T-cell (primary cell): ENCODE measurements around the gene TBC1D3C. TPM values are rescaled to one million over a fixed set of nuclear protein-coding genes. Genes with fewer than 3 reads are reported as not detected.
"Not testable (repeated sequence)": the region's sequence is repeated elsewhere in the genome, so short reads cannot be mapped to it uniquely, and the experiment has no call there.

Source experiments
- ATAC-seq, 4 experiments: fragments of 200-7000 bp in 3 of 4; fragments of 150-1000 bp in 1 of 4; cut with Tn5 transposase; replicated peaks in 1 of 4; 1 replicate in 3 of 4; 2 replicates in 1 of 4; pipeline ENCODE4 v1.10.0; 2021; ENCODE audit warnings: moderate library complexity in 3 of 4, mild to moderate bottlenecking in 2 of 4, moderate number of reproducible peaks in 1 of 4
- CTCF ChIA-PET, 2 donors: fragments of 300-600 bp; sonication (Branson Sonifier 250); formaldehyde crosslinking; loops; one replicate each; lab custom pipeline; 2022; ENCODE audit warnings: antibody characterized with exemption in 2 of 2; lab: Charles Lee
- POLR2A ChIA-PET, 2 donors: fragments of 300-600 bp; sonication (Branson Sonifier 250); formaldehyde crosslinking; loops; one replicate each; lab custom pipeline; 2022; ENCODE audit warnings: antibody characterized with exemption in 2 of 2; lab: Charles Lee
- DNase-seq, 35 experiments: peaks; one replicate each; pipeline versions ENCODE4 v3.0.0 to v3.0.0-alpha.2; 2013 to 2023
- H3K27ac ChIP-seq: one replicate; pipeline ENCODE4 v1.5.1; 2013; ENCODE audit warnings: low read length
- H3K27me3 ChIP-seq, 2 experiments: replicated peaks in 1 of 2; 1 replicate in 1 of 2; 2 replicates in 1 of 2; pipeline versions ENCODE4 v1.6.1 to v1.7.0; 2013; ENCODE audit warnings: low read length in 1 of 2, mixed read lengths in 1 of 2; ENCODE audit not compliant: control insufficient read depth in 2 of 2, insufficient read depth in 2 of 2; ENCODE audit errors: extremely low read depth in 1 of 2
- H3K36me3 ChIP-seq, 2 donors: 1 replicate in 1 of 2; 2 replicates in 1 of 2; pipeline versions ENCODE4 v1.6.1 to v1.7.0; 2013; ENCODE audit warnings: low read length in 1 of 2; ENCODE audit not compliant: control insufficient read depth in 2 of 2, insufficient read depth in 1 of 2; ENCODE audit errors: extremely low read depth in 1 of 2
- H3K4me1 ChIP-seq, 2 experiments: 1 replicate in 1 of 2; 2 replicates in 1 of 2; pipeline versions ENCODE4 v1.6.1 to v1.7.0; 2013; ENCODE audit warnings: low read length in 2 of 2, mixed read lengths in 1 of 2; ENCODE audit not compliant: insufficient read depth in 2 of 2, control insufficient read depth in 1 of 2; ENCODE audit errors: extremely low read depth in 1 of 2
- H3K4me3 ChIP-seq, 2 donors: 1 replicate in 1 of 2; 2 replicates in 1 of 2; pipeline versions ENCODE4 v1.5.1 to v1.7.0; 2013; ENCODE audit warnings: mild to moderate bottlenecking in 2 of 2, low read length in 1 of 2, moderate library complexity in 1 of 2; ENCODE audit not compliant: control insufficient read depth in 1 of 2; ENCODE audit errors: extremely low read depth in 1 of 2
- H3K9me3 ChIP-seq: 2 replicates; pipeline ENCODE4 v1.7.0; 2013
- H3K27ac Mint-ChIP-seq, 2 donors: one replicate each; pipeline ENCODE4 v1.8.0; 2020 to 2021; ENCODE audit warnings: mild to moderate bottlenecking in 2 of 2, mixed read lengths in 2 of 2
- H3K27me3 Mint-ChIP-seq, 2 donors: one replicate each; pipeline ENCODE4 v1.8.0; 2021 to 2022; ENCODE audit warnings: mixed read lengths in 2 of 2
- H3K36me3 Mint-ChIP-seq: one replicate; pipeline ENCODE4 v1.8.0; 2021; ENCODE audit warnings: mixed read lengths
- H3K4me1 Mint-ChIP-seq, 3 donors: one replicate each; pipeline ENCODE4 v1.8.0; 2020 to 2022; ENCODE audit warnings: mixed read lengths in 3 of 3, mild to moderate bottlenecking in 1 of 3
- H3K4me3 Mint-ChIP-seq, 3 donors: one replicate each; pipeline ENCODE4 v1.8.0; 2020 to 2022; ENCODE audit warnings: mild to moderate bottlenecking in 3 of 3, mixed read lengths in 3 of 3, moderate library complexity in 3 of 3
- H3K9me3 Mint-ChIP-seq, 3 donors: one replicate each; pipeline ENCODE4 v1.8.0; 2020 to 2022; ENCODE audit warnings: mixed read lengths in 3 of 3
- WGBS: methylation state at CpG from one replicate; pipeline ENCODE4 v1.1.5; 2013; ENCODE audit warnings: missing lambda C conversion rate; ENCODE audit not compliant: insufficient coverage; 5-methylcytosine and 5-hydroxymethylcytosine counted together
- total RNA-seq, 35 experiments: library from RNA in 6 of 35; stranded (reverse) in 6 of 35; fragments of 120-200 nt in 1 of 35; gene quantifications; one replicate each; pipeline versions ENCODE4 v1.2.1 to v1.2.4 and lab custom pipeline; 2013 to 2026

TBC1D3C gene
- total RNA-seq (1 to 10 TPM in 3 of 5 donors, not detected in 2; 2.5 to 6.2 (median 4.1) TPM), total RNA-seq (lab: John Stamatoyannopoulos, UW) (0 to 0.11 (median 0) reads per million in 29 experiments)
- total RNA-seq (2013), result 1.4 TPM

- H3K36me3 Mint-ChIP-seq, H3K27me3 ChIP-seq, CTCF ChIA-PET, H3K4me1 ChIP-seq, DNase-seq, H3K4me3 Mint-ChIP-seq, H3K9me3 Mint-ChIP-seq, H3K9me3 ChIP-seq, H3K27ac ChIP-seq, H3K4me3 ChIP-seq, POLR2A ChIA-PET, ATAC-seq, H3K27ac Mint-ChIP-seq, H3K27me3 Mint-ChIP-seq, H3K36me3 ChIP-seq, H3K4me1 Mint-ChIP-seq: not testable (repeated sequence)
- whole genome bisulfite sequencing, result no CpG with 5 or more reads among the region's 10 CpGs
Observed at GRCh38 chr17:38068534-38068933, at the start of gene TBC1D3C. Gene TBC1D3C, minus strand, starts transcription at chr17:38068634. Its CDS starts 1,568 bp downstream, at chr17:38067066.

GRCh38 chr17:38099262-38099661 is 30.8 kb upstream of the TBC1D3C start:
- DNase-seq, H3K36me3 ChIP-seq, H3K4me3 Mint-ChIP-seq, H3K27me3 ChIP-seq, ATAC-seq, H3K4me1 ChIP-seq, H3K4me3 ChIP-seq, H3K4me1 Mint-ChIP-seq, H3K9me3 Mint-ChIP-seq, H3K27ac ChIP-seq, H3K27me3 Mint-ChIP-seq, H3K36me3 Mint-ChIP-seq, H3K27ac Mint-ChIP-seq, CTCF ChIA-PET, POLR2A ChIA-PET, H3K9me3 ChIP-seq: not testable (repeated sequence)
- no CpG with 5 or more reads among the region's 1 CpG for WGBS

GRCh38 chr17:38094059-38094694 is 25.7 kb upstream of the TBC1D3C start:
- ATAC-seq, H3K27ac Mint-ChIP-seq, H3K36me3 Mint-ChIP-seq, H3K4me3 ChIP-seq, CTCF ChIA-PET, H3K4me1 Mint-ChIP-seq, H3K9me3 ChIP-seq, H3K27me3 Mint-ChIP-seq, DNase-seq, H3K4me3 Mint-ChIP-seq, H3K27ac ChIP-seq, H3K9me3 Mint-ChIP-seq, H3K36me3 ChIP-seq, POLR2A ChIA-PET, H3K27me3 ChIP-seq, H3K4me1 ChIP-seq: not testable (repeated sequence)
- no CpG with 5 or more reads among the region's 2 CpGs for WGBS

GRCh38 chr17:38088120-38088519 is 19.7 kb upstream of the TBC1D3C start:
- H3K4me1 Mint-ChIP-seq, H3K9me3 ChIP-seq, ATAC-seq, H3K27me3 Mint-ChIP-seq, DNase-seq, POLR2A ChIA-PET, H3K36me3 Mint-ChIP-seq, H3K4me1 ChIP-seq, H3K27me3 ChIP-seq, H3K27ac Mint-ChIP-seq, H3K36me3 ChIP-seq, H3K9me3 Mint-ChIP-seq, H3K27ac ChIP-seq, CTCF ChIA-PET, H3K4me3 Mint-ChIP-seq, H3K4me3 ChIP-seq: not testable (repeated sequence)
- WGBS, result no CpG with 5 or more reads among the region's 10 CpGs

- POLR2A ChIA-PET, H3K9me3 Mint-ChIP-seq, DNase-seq, H3K4me3 ChIP-seq, H3K36me3 ChIP-seq, H3K4me3 Mint-ChIP-seq, H3K27me3 ChIP-seq, H3K4me1 ChIP-seq, CTCF ChIA-PET, H3K36me3 Mint-ChIP-seq, ATAC-seq, H3K9me3 ChIP-seq, H3K27ac Mint-ChIP-seq, H3K27me3 Mint-ChIP-seq, H3K27ac ChIP-seq, H3K4me1 Mint-ChIP-seq: not testable (repeated sequence)
- no CpG with 5 or more reads among the region's 1 CpG for WGBS
Observed at GRCh38 chr17:38087344-38087743, 18.9 kb upstream of the TBC1D3C start.

Other genes starting within 250 kb of the TBC1D3C start
- not detected for gene TBC1D3K, start 144.2 kb downstream of the TBC1D3C start, total RNA-seq
- 10 to 100 TPM; 10.4 to 33.5 (median 19.4) TPM for gene TBC1D3L, start 79.6 kb downstream of the TBC1D3C start, total RNA-seq
- 1 to 10 TPM in 4 of 5 donors, not detected in 1; 1.1 to 8.2 (median 3.6) TPM for gene TBC1D3D, start 64.7 kb downstream of the TBC1D3C start, total RNA-seq
- gene TBC1D3E, start 59.3 kb upstream of the TBC1D3C start, total RNA-seq, result not detected
- gene TBC1D3, start 123.9 kb upstream of the TBC1D3C start, total RNA-seq, result 1 to 10 TPM in 3 of 5 donors, not detected in 2; 1.4 to 8.8 (median 3.1) TPM
- 10 to 100 TPM; 16.3 to 21.7 (median 19.5) TPM for gene MRPL45, start 228.5 kb upstream of the TBC1D3C start, total RNA-seq